DMS153 treated with DMSO at 0.1 percent for 48 hours (cell line): ENCODE data around the gene WDR5.

Experiments
- DNase-seq: peaks from one replicate; lab custom pipeline; 2025; ENCODE audit not compliant: unreplicated experiment; lab: John Stamatoyannopoulos, UW

The WDR5 gene

GRCh38 chr9:134131471-134132207, 4.2 kb upstream of the WDR5 start:
- no peak for DNase-seq

GRCh38 chr9:134132208-134132870, 3.5 kb upstream of the WDR5 start:
- DNase-seq: no peak

- no peak for DNase-seq
Observed at GRCh38 chr9:134134949-134135342, 936 bp upstream of the WDR5 start.

GRCh38 chr9:134136118-134136995, 475 bp downstream of the WDR5 start:
- DNase-seq: no peak

GRCh38 chr9:134136996-134137299, 1.1 kb downstream of the WDR5 start:
- DNase-seq: no peak

- no peak for DNase-seq
Observed at GRCh38 chr9:134138292-134138691, 2.4 kb downstream of the WDR5 start.

GRCh38 chr9:134139081-134139480, 3.2 kb downstream of the WDR5 start:
- no peak for DNase-seq

- no peak for DNase-seq
Observed at GRCh38 chr9:134141906-134142305, 6.0 kb downstream of the WDR5 start.

GRCh38 chr9:134144801-134145200, 8.9 kb downstream of the WDR5 start:
- no peak for DNase-seq

- DNase-seq: no peak
Observed at GRCh38 chr9:134145262-134145661, 9.4 kb downstream of the WDR5 start.

- no peak for DNase-seq
Observed at GRCh38 chr9:134146774-134147493, 11.1 kb downstream of the WDR5 start.

GRCh38 chr9:134149380-134149779, 13.5 kb downstream of the WDR5 start:
- no peak for DNase-seq

- no peak for DNase-seq
Observed at GRCh38 chr9:134150557-134151214, 14.8 kb downstream of the WDR5 start.

GRCh38 chr9:134152022-134152448, 16.2 kb downstream of the WDR5 start:
- DNase-seq: no peak

- DNase-seq: no peak
Observed at GRCh38 chr9:134152488-134152887, 16.6 kb downstream of the WDR5 start.

- no peak for DNase-seq
Observed at GRCh38 chr9:134153450-134153849, 17.6 kb downstream of the WDR5 start.

- DNase-seq: no peak
Observed at GRCh38 chr9:134154262-134154701, 18.4 kb downstream of the WDR5 start.

- DNase-seq: no peak
Observed at GRCh38 chr9:134155812-134156377, 20.0 kb downstream of the WDR5 start.

- no peak for DNase-seq
Observed at GRCh38 chr9:134156564-134157377, 20.9 kb downstream of the WDR5 start.
